H9 (cell line): ENCODE results near the gene ZNF346. TPM values are rescaled to one million over a fixed set of nuclear protein-coding genes. Genes with fewer than 3 reads are reported as not detected.
A peak's percentile ranks its signal among the peaks of the same experiment; 100 is the strongest.

Experiments
- DNase-seq: peaks from one replicate; pipeline ENCODE4 v3.0.0-alpha.2; 2017
- H2AFZ ChIP-seq: one replicate; pipeline ENCODE4 v1.6.1; 2013; ENCODE audit warnings: mild to moderate bottlenecking, low read length, control low read depth, moderate library complexity
- H2AK5ac ChIP-seq: 2 replicates; pipeline ENCODE4 v1.6.1; 2013; ENCODE audit warnings: low read length, control low read depth, mixed read lengths; ENCODE audit not compliant: insufficient read length
- H2BK120ac ChIP-seq: one replicate; pipeline ENCODE4 v1.6.1; 2013; ENCODE audit warnings: low read depth, mild to moderate bottlenecking, low read length, control low read depth, inconsistent platforms; ENCODE audit not compliant: poor library complexity, severe bottlenecking
- H2BK12ac ChIP-seq: 2 replicates; pipeline ENCODE4 v1.6.1; 2013; ENCODE audit warnings: low read length, control low read depth, mixed read lengths, low read depth; ENCODE audit not compliant: insufficient read length
- H2BK15ac ChIP-seq: 2 replicates; pipeline ENCODE4 v1.6.1; 2013; ENCODE audit warnings: low read depth, low read length, control low read depth
- H2BK20ac ChIP-seq: one replicate; pipeline ENCODE4 v1.6.1; 2013; ENCODE audit warnings: low read depth, mild to moderate bottlenecking, low read length, control low read depth, inconsistent platforms; ENCODE audit not compliant: poor library complexity, severe bottlenecking
- H2BK5ac ChIP-seq: 2 replicates; pipeline ENCODE4 v1.6.1; 2013; ENCODE audit warnings: low read length, control low read depth, mixed read lengths; ENCODE audit not compliant: insufficient read length
- H3K14ac ChIP-seq: 2 replicates; pipeline ENCODE4 v1.6.1; 2013; ENCODE audit warnings: low read length, control low read depth; ENCODE audit not compliant: insufficient read depth
- H3K18ac ChIP-seq: 2 replicates; pipeline ENCODE4 v1.6.1; 2013; ENCODE audit warnings: low read depth, mild to moderate bottlenecking, mixed read lengths, low read length, control low read depth; ENCODE audit not compliant: insufficient read length
- H3K23ac ChIP-seq: 2 replicates; pipeline ENCODE4 v1.6.1; 2013; ENCODE audit warnings: low read length, control low read depth, mixed read lengths, low read depth; ENCODE audit not compliant: insufficient read length
- H3K23me2 ChIP-seq: 2 replicates; pipeline ENCODE4 v1.6.1; 2013; ENCODE audit warnings: low read depth, mild to moderate bottlenecking, mixed read lengths, low read length, control low read depth; ENCODE audit not compliant: insufficient read length, poor library complexity, severe bottlenecking
- H3K27ac ChIP-seq: 2 replicates; pipeline ENCODE4 v1.5.1; 2013; ENCODE audit warnings: low read length, control low read depth, mixed read lengths, low read depth; ENCODE audit not compliant: insufficient read length
- H3K27me3 ChIP-seq: 2 replicates; pipeline ENCODE4 v1.6.1; 2013; ENCODE audit warnings: low read length, control low read depth, inconsistent platforms; ENCODE audit not compliant: insufficient read depth
- H3K4ac ChIP-seq: 2 replicates; pipeline ENCODE4 v1.6.1; 2013; ENCODE audit warnings: low read depth, mild to moderate bottlenecking, control low read depth, inconsistent platforms, low read length, moderate library complexity
- H3K4me1 ChIP-seq: 2 replicates; pipeline ENCODE4 v1.6.1; 2013; ENCODE audit warnings: low read length, control low read depth, inconsistent platforms; ENCODE audit not compliant: insufficient read depth
- H3K4me2 ChIP-seq: 2 replicates; pipeline ENCODE4 v1.6.1; 2013; ENCODE audit warnings: low read length, control low read depth, mixed read lengths; ENCODE audit not compliant: insufficient read length, insufficient read depth
- H3K56ac ChIP-seq: 2 replicates; pipeline ENCODE4 v1.6.1; 2013; ENCODE audit warnings: low read depth, mild to moderate bottlenecking, mixed read lengths, low read length, control low read depth; ENCODE audit not compliant: insufficient read length
- H3K79me1 ChIP-seq: 2 replicates; pipeline ENCODE4 v1.6.1; 2013; ENCODE audit warnings: low read depth, mild to moderate bottlenecking, moderate library complexity, low read length, control low read depth, inconsistent platforms; ENCODE audit not compliant: insufficient read depth, poor library complexity, severe bottlenecking
- H3K79me2 ChIP-seq: 2 replicates; pipeline ENCODE4 v1.6.1; 2013; ENCODE audit warnings: low read length, control low read depth, inconsistent platforms; ENCODE audit not compliant: insufficient read depth
- H3K9ac ChIP-seq: 2 replicates; pipeline ENCODE4 v1.6.1; 2013; ENCODE audit warnings: low read length, control low read depth, mixed read lengths; ENCODE audit not compliant: insufficient read length; ENCODE audit errors: extremely low read depth
- H3K9me3 ChIP-seq: one replicate; pipeline ENCODE4 v1.6.1; 2013; ENCODE audit warnings: low read depth, low read length, inconsistent platforms; ENCODE audit not compliant: control insufficient read depth
- H3T11ph ChIP-seq: one replicate; pipeline ENCODE4 v1.6.1; 2013; ENCODE audit warnings: mild to moderate bottlenecking, low read length, control low read depth, inconsistent platforms
- H4K20me1 ChIP-seq: one replicate; pipeline ENCODE4 v1.6.1; 2013; ENCODE audit not compliant: control insufficient read depth, insufficient read length, insufficient read depth
- H4K5ac ChIP-seq: 2 replicates; pipeline ENCODE4 v1.6.1; 2013; ENCODE audit warnings: low read depth, mild to moderate bottlenecking, mixed read lengths, low read length, control low read depth; ENCODE audit not compliant: insufficient read length
- H4K8ac ChIP-seq: replicated peaks from 2 replicates; pipeline ENCODE4 v1.6.1; 2013; ENCODE audit warnings: low read length, control low read depth, mixed read lengths, low read depth; ENCODE audit not compliant: insufficient read length
- H4K91ac ChIP-seq: 2 replicates; pipeline ENCODE4 v1.6.1; 2013; ENCODE audit warnings: low read depth, mild to moderate bottlenecking, moderate library complexity, mixed read lengths, low read length, control low read depth; ENCODE audit not compliant: insufficient read length
- H3K27ac Mint-ChIP-seq, 3 experiments: 2 replicates in 2 of 3; 3 replicates in 1 of 3; pipeline ENCODE4 v1.8.0; 2020 to 2021; ENCODE audit warnings: mixed read lengths in 3 of 3, mild to moderate bottlenecking in 1 of 3, moderate library complexity in 1 of 3
- H3K27me3 Mint-ChIP-seq: 2 replicates; pipeline ENCODE4 v1.8.0; 2021; ENCODE audit warnings: low read depth, mild to moderate bottlenecking, moderate library complexity, mixed read lengths
- H3K36me3 Mint-ChIP-seq, 3 experiments: 2 replicates in 2 of 3; 3 replicates in 1 of 3; pipeline ENCODE4 v1.8.0; 2020 to 2021; ENCODE audit warnings: low read depth in 3 of 3, mixed read lengths in 3 of 3; ENCODE audit not compliant: insufficient read depth in 1 of 3
- H3K4me1 Mint-ChIP-seq, 2 experiments: 2 replicates each; pipeline ENCODE4 v1.8.0; 2020; ENCODE audit warnings: mixed read lengths in 2 of 2
- H3K4me3 Mint-ChIP-seq, 2 experiments: 2 replicates in 1 of 2; 3 replicates in 1 of 2; pipeline ENCODE4 v1.8.0; 2020 to 2021; ENCODE audit warnings: mild to moderate bottlenecking in 2 of 2, mixed read lengths in 2 of 2, moderate library complexity in 1 of 2
- H3K9me3 Mint-ChIP-seq, 2 experiments: 2 replicates in 1 of 2; 3 replicates in 1 of 2; pipeline ENCODE4 v1.8.0; 2020; ENCODE audit warnings: mild to moderate bottlenecking in 2 of 2, mixed read lengths in 2 of 2, moderate library complexity in 1 of 2
- CTCF ChIP-seq: fragments of 200-600 bp; sonication (generic); conservative IDR thresholded peaks from 3 replicates; pipeline ENCODE4 v1.8.0; 2021; ENCODE audit warnings: antibody characterized with exemption, mild to moderate bottlenecking
- WGBS: extraction: QIAGEN DNeasy Blood & Tissue Kit; methylation state at CpG from one replicate; pipeline ENCODE4 v1.1.7; 2013; ENCODE audit warnings: missing lambda C conversion rate, low lambda C conversion rate, mixed read lengths; ENCODE audit not compliant: insufficient read length; ENCODE audit errors: extremely low coverage; 5-methylcytosine and 5-hydroxymethylcytosine counted together
- total RNA-seq: library from RNA; stranded (reverse); gene quantifications from 2 replicates; pipeline ENCODE4 v1.2.1, GENCODE V29; 2021

The ZNF346 gene
- total RNA-seq, 1 experiment from 2014 or later, result 22.7 TPM

- H2BK120ac ChIP-seq, result no peak overlapping the region
- no peaks in the 10 kb centered on the region for H3K23me2 ChIP-seq
- no peak overlapping the region for H3K4ac ChIP-seq
- H4K91ac ChIP-seq, result no peak overlapping the region
- no peak overlapping the region for H2BK15ac ChIP-seq
- H3T11ph ChIP-seq, result no peak overlapping the region
- H3K36me3 Mint-ChIP-seq, result peaks cover 12 to 18% (median 15%) of the 10 kb centered on the region in 3 experiments; a peak in 6 of 7 replicates
- no CpG with 5 or more reads among the region's 13 CpGs for WGBS
- no peak overlapping the region for H3K27ac ChIP-seq
- peaks cover 8% of the 10 kb centered on the region for H3K4me1 ChIP-seq
- no peak for TF ChIP-seq CTCF
- H3K4me2 ChIP-seq, result peak overlapping the region; percentile 13
- H2BK5ac ChIP-seq, result no peak overlapping the region
- H4K5ac ChIP-seq, result no peak overlapping the region
- H3K18ac ChIP-seq, result no peak overlapping the region
- H3K9me3 ChIP-seq, result no peaks in the 10 kb centered on the region
- H2AK5ac ChIP-seq, result no peak overlapping the region
- H3K4me1 Mint-ChIP-seq, result peaks cover 30 to 31% of the 10 kb centered on the region in 2 experiments
- H2BK20ac ChIP-seq, result no peak overlapping the region
- H3K9ac ChIP-seq, result no peak overlapping the region
- H4K20me1 ChIP-seq, result no peaks in the 10 kb centered on the region
- peaks cover 4% of the 10 kb centered on the region; the same call in 1 of the 2 replicates for H3K79me2 ChIP-seq
- no peaks in the 10 kb centered on the region for H3K79me1 ChIP-seq
- no peak overlapping the region for H3K23ac ChIP-seq
- no peak overlapping the region for H2BK12ac ChIP-seq
- no peaks in the 10 kb centered on the region for H3K27me3 ChIP-seq
- H3K27ac Mint-ChIP-seq, result peak overlapping the region; percentile 53 to 59 (median 56); a peak in 6 of 7 replicates
- H2AFZ ChIP-seq, result no peak overlapping the region
- no peaks in the 10 kb centered on the region; the same call in 1 of the 2 replicates for H3K27me3 Mint-ChIP-seq
- H4K8ac ChIP-seq, result no peak overlapping the region
- H3K14ac ChIP-seq, result no peak overlapping the region
- H3K9me3 Mint-ChIP-seq, result no peaks in the 10 kb centered on the region; a peak in 1 of 5 replicates
- no peak for DNase-seq
- H3K4me3 Mint-ChIP-seq, result peak overlapping the region; percentile 35 to 68; a peak in 4 of 5 replicates
- H3K56ac ChIP-seq, result no peak overlapping the region
These were observed 63.6 kb downstream of the ZNF346 start for GRCh38 chr5:177085985-177086653.
